H1 (cell line): Measurements from ENCODE around the gene DCAF8. TPM values are rescaled to one million over a fixed set of nuclear protein-coding genes. Genes with fewer than 3 reads are reported as not detected.

Experiments
- CTCF ChIA-PET: fragments of 300-600 bp; sonication (Branson Sonifier 250); formaldehyde crosslinking; loops from one replicate; lab custom pipeline; 2021; ENCODE audit not compliant: partially characterized antibody; lab: Charles Lee
- POLR2A ChIA-PET: fragments of 300-600 bp; sonication (Branson Sonifier 250); formaldehyde crosslinking; loops from one replicate; lab custom pipeline; 2021; ENCODE audit warnings: inconsistent platforms; ENCODE audit not compliant: partially characterized antibody; lab: Charles Lee
- DNase-seq, 2 experiments: peaks; one replicate each; pipeline versions ENCODE4 v3.0.0 to v3.0.0-alpha.2; 2010 to 2022; ENCODE audit warnings: low spot score in 2 of 2, low read depth in 1 of 2, mixed read lengths in 1 of 2
- FAIRE-seq: peaks from 2 replicates; lab custom pipeline; 2011; peaks lifted over from hg19 to GRCh38; lab: Jason Lieb, UNC
- H2AFZ ChIP-seq: 2 replicates; pipeline ENCODE4 v1.8.1; 2012; ENCODE audit warnings: low read length, inconsistent platforms
- H2AK5ac ChIP-seq: 2 replicates; pipeline ENCODE4 v1.6.1; 2013; ENCODE audit warnings: low read depth, low read length
- H2BK120ac ChIP-seq: replicated peaks from 2 replicates; pipeline ENCODE3; 2013; ENCODE audit warnings: low read depth, low read length, inconsistent platforms
- H2BK12ac ChIP-seq: 2 replicates; pipeline ENCODE4 v1.6.1; 2013; ENCODE audit warnings: low read depth, low read length
- H2BK15ac ChIP-seq: 2 replicates; pipeline ENCODE4 v1.6.1; 2013; ENCODE audit warnings: low read length
- H2BK20ac ChIP-seq: 2 replicates; pipeline ENCODE4 v1.6.1; 2013; ENCODE audit warnings: low read length
- H2BK5ac ChIP-seq: 2 replicates; pipeline ENCODE4 v1.6.1; 2013; ENCODE audit warnings: low read depth, low read length
- H3K14ac ChIP-seq: 2 replicates; pipeline ENCODE4 v1.6.1; 2013; ENCODE audit warnings: inconsistent platforms; ENCODE audit not compliant: insufficient read length
- H3K18ac ChIP-seq: 2 replicates; pipeline ENCODE4 v1.6.1; 2013; ENCODE audit warnings: low read length; ENCODE audit errors: extremely low read depth
- H3K23ac ChIP-seq: 2 replicates; pipeline ENCODE4 v1.6.1; 2013; ENCODE audit warnings: inconsistent platforms; ENCODE audit not compliant: insufficient read length
- H3K23me2 ChIP-seq: 2 replicates; pipeline ENCODE4 v1.6.1; 2013; ENCODE audit warnings: low read depth, low read length
- H3K27ac ChIP-seq: 2 replicates; pipeline ENCODE4 v1.6.1; 2011; ENCODE audit warnings: low read depth, low read length, inconsistent platforms
- H3K27me3 ChIP-seq, 4 experiments: replicated peaks in 1 of 4; 1 replicate in 1 of 4; 2 replicates in 3 of 4; pipeline versions ENCODE4 v1.6.1 to v1.8.1; 2011 to 2013; ENCODE audit warnings: low read length in 3 of 4, mild to moderate bottlenecking in 3 of 4, inconsistent platforms in 2 of 4, mixed read lengths in 2 of 4, moderate library complexity in 1 of 4; ENCODE audit not compliant: control insufficient read depth in 3 of 4, insufficient read depth in 3 of 4; ENCODE audit errors: extremely low read depth in 1 of 4
- H3K36me3 ChIP-seq, 4 experiments: 2 replicates each; pipeline versions ENCODE4 v1.6.1 to v1.8.1; 2011 to 2013; ENCODE audit warnings: mild to moderate bottlenecking in 4 of 4, low read length in 3 of 4, moderate library complexity in 2 of 4, control low read depth in 1 of 4, inconsistent platforms in 1 of 4; ENCODE audit not compliant: insufficient read depth in 4 of 4, control insufficient read depth in 2 of 4
- H3K4ac ChIP-seq: replicated peaks from 2 replicates; pipeline ENCODE3; 2013; ENCODE audit warnings: low read length, low read depth, mixed read lengths, inconsistent platforms; ENCODE audit not compliant: insufficient read length
- H3K4me1 ChIP-seq, 4 experiments: replicated peaks in 1 of 4; 1 replicate in 1 of 4; 2 replicates in 3 of 4; pipeline versions ENCODE4 v1.6.1 to v1.8.1; 2011 to 2013; ENCODE audit warnings: low read length in 3 of 4, inconsistent platforms in 2 of 4, mixed read lengths in 1 of 4; ENCODE audit not compliant: insufficient read depth in 4 of 4, control insufficient read depth in 3 of 4
- H3K4me2 ChIP-seq, 2 experiments: 2 replicates each; pipeline versions ENCODE4 v1.6.1 to v1.8.1; 2011 to 2013; ENCODE audit warnings: low read depth in 2 of 2, low read length in 2 of 2, control low read depth in 1 of 2, inconsistent platforms in 1 of 2, mild to moderate bottlenecking in 1 of 2; ENCODE audit not compliant: insufficient read depth in 1 of 2
- H3K4me3 ChIP-seq, 4 experiments: fragments of 200-600, 300-600 bp in 1 of 4; sonication (generic), shearing (Covaris generic), sonication (Bioruptor Twin) in 1 of 4; 2 replicates each; pipeline versions ENCODE4 v1.5.1 to v1.8.1; 2011 to 2016; ENCODE audit warnings: low read length in 4 of 4, low read depth in 3 of 4, control low read depth in 2 of 4, inconsistent platforms in 2 of 4, mild to moderate bottlenecking in 2 of 4, mixed read lengths in 1 of 4, moderate library complexity in 1 of 4; ENCODE audit not compliant: insufficient read depth in 2 of 4; ENCODE audit errors: extremely low read depth in 1 of 4
- H3K56ac ChIP-seq: replicated peaks from 2 replicates; pipeline ENCODE3; 2013; ENCODE audit warnings: low read depth, mild to moderate bottlenecking, mixed read lengths, low read length, inconsistent platforms; ENCODE audit not compliant: insufficient read length
- H3K79me1 ChIP-seq: 2 replicates; pipeline ENCODE4 v1.6.1; 2013; ENCODE audit warnings: low read depth, low read length, control low read depth
- H3K79me2 ChIP-seq, 2 experiments: 2 replicates each; pipeline versions ENCODE4 v1.6.1 to v1.8.1; 2012 to 2013; ENCODE audit warnings: low read length in 2 of 2, mild to moderate bottlenecking in 2 of 2, inconsistent platforms in 1 of 2; ENCODE audit not compliant: insufficient read depth in 2 of 2, control insufficient read depth in 1 of 2
- H3K9ac ChIP-seq, 4 experiments: replicated peaks in 1 of 4; 1 replicate in 1 of 4; 2 replicates in 3 of 4; pipeline versions ENCODE4 v1.6.1 to v1.8.1; 2011 to 2013; ENCODE audit warnings: low read depth in 3 of 4, low read length in 3 of 4, control low read depth in 2 of 4, mild to moderate bottlenecking in 2 of 4, moderate library complexity in 2 of 4, inconsistent platforms in 1 of 4; ENCODE audit errors: extremely low read depth in 1 of 4
- H3K9me3 ChIP-seq, 2 experiments: 2 replicates each; pipeline versions ENCODE4 v1.6.1 to v1.8.1; 2012 to 2013; ENCODE audit warnings: mild to moderate bottlenecking in 2 of 2, moderate library complexity in 2 of 2, control low read depth in 1 of 2, inconsistent platforms in 1 of 2, low read depth in 1 of 2, low read length in 1 of 2, mixed read lengths in 1 of 2; ENCODE audit not compliant: insufficient read depth in 2 of 2
- H4K20me1 ChIP-seq, 2 experiments: replicated peaks in 1 of 2; 2 replicates each; pipeline versions ENCODE3 to v1.8.1; 2011 to 2013; ENCODE audit warnings: inconsistent platforms in 2 of 2, low read length in 2 of 2, mild to moderate bottlenecking in 1 of 2; ENCODE audit not compliant: insufficient read depth in 2 of 2, control insufficient read depth in 1 of 2
- H4K5ac ChIP-seq: 2 replicates; pipeline ENCODE4 v1.6.1; 2013; ENCODE audit warnings: low read length, low read depth, mixed read lengths, inconsistent platforms; ENCODE audit not compliant: insufficient read length
- H4K8ac ChIP-seq: 2 replicates; pipeline ENCODE4 v1.8.0; 2013; ENCODE audit warnings: mild to moderate bottlenecking, moderate library complexity, low read length, inconsistent platforms; ENCODE audit not compliant: insufficient read depth; ENCODE audit errors: extremely low read depth
- H4K91ac ChIP-seq: replicated peaks from 2 replicates; pipeline ENCODE3; 2013; ENCODE audit warnings: low read length, mixed read lengths, inconsistent platforms; ENCODE audit not compliant: insufficient read length
- BCL11A ChIP-seq, 2 experiments: IDR thresholded peaks; one replicate each; pipeline ENCODE4 v1.6.1; 2011; ENCODE audit warnings: low read depth in 2 of 2, low read length in 2 of 2, mild to moderate bottlenecking in 2 of 2
- CTBP2 ChIP-seq: IDR thresholded peaks from 2 replicates; pipeline ENCODE4 v1.7.0; 2011; ENCODE audit warnings: borderline replicate concordance, mild to moderate bottlenecking, moderate library complexity, mixed read lengths, low read length; ENCODE audit not compliant: insufficient read depth, insufficient read length
- EGR1 ChIP-seq: IDR thresholded peaks from 2 replicates; pipeline ENCODE4 v1.6.1; 2011; ENCODE audit warnings: low read depth, low read length, borderline replicate concordance
- EZH2 ChIP-seq: fragments of 200-600 bp; sonication (generic); IDR thresholded peaks from 2 replicates; pipeline ENCODE4 v1.7.1; 2012; ENCODE audit warnings: low read depth, mild to moderate bottlenecking, moderate library complexity, low read length, inconsistent platforms; ENCODE audit not compliant: severe bottlenecking
- GTF2F1 ChIP-seq: IDR thresholded peaks from 2 replicates; pipeline ENCODE4 v1.6.1; 2012; ENCODE audit warnings: low read depth, low read length, improper control_type of control experiment, borderline replicate concordance
- POLR2A ChIP-seq, 2 experiments: IDR thresholded peaks; 1 replicate in 1 of 2; 2 replicates in 1 of 2; pipeline ENCODE4 v1.6.1; 2011; ENCODE audit warnings: low read depth in 2 of 2, low read length in 2 of 2, mild to moderate bottlenecking in 2 of 2; ENCODE audit errors: control extremely low read depth in 1 of 2
- SP2 ChIP-seq: IDR thresholded peaks from 2 replicates; pipeline ENCODE4 v1.6.1; 2012; ENCODE audit warnings: mild to moderate bottlenecking, low read length, inconsistent platforms
- TEAD4 ChIP-seq: IDR thresholded peaks from 2 replicates; pipeline ENCODE4 v1.6.1; 2012; ENCODE audit warnings: low read depth, low read length, inconsistent platforms, mixed read lengths
- WGBS, 2 experiments: shearing (Covaris generic) in 1 of 2; methylation state at CpG; one replicate each; pipeline versions ENCODE4 v1.1.6 to v1.1.7; 2013 to 2015; ENCODE audit warnings: low lambda C conversion rate in 2 of 2, mixed read lengths in 2 of 2, inconsistent platforms in 1 of 2, low coverage in 1 of 2, missing lambda C conversion rate in 1 of 2; ENCODE audit not compliant: insufficient replicate concordance in 2 of 2, insufficient coverage in 1 of 2, insufficient read length in 1 of 2; ENCODE audit errors: extremely low coverage in 1 of 2, missing lambda C conversion rate in 1 of 2; 5-methylcytosine and 5-hydroxymethylcytosine counted together
- polyA plus RNA-seq, 7 experiments: library from polyadenylated mRNA; depleted of rRNA in 3 of 7; stranded (reverse) in 5 of 7; unstranded in 2 of 7; fragments of >200 nt in 5 of 7; fragments of 200-250 nt in 2 of 7; gene quantifications; 1 replicate in 5 of 7; 2 replicates in 1 of 7; 4 replicates in 1 of 7; pipeline versions ENCODE4 v1.2.1 to v1.2.3, GENCODE V29; 2011 to 2013; ENCODE audit warnings: missing spikeins in 2 of 7, mixed read lengths in 2 of 7
- total RNA-seq: library from RNA; stranded (reverse); fragmentation: NEBNext Ultra II Directional; extraction: Animal tissue kit (Norgen Biotek cat#: 25700); gene quantifications from 2 replicates; pipeline ENCODE4 v1.2.1, GENCODE V29; 2021

DCAF8 gene
- total and polyA plus RNA-seq, 2 of the 8 experiments (the other 6 are each of a cell fraction or from before 2014, with no cell fraction given) = 68.2 to 110 TPM

- Histone ChIP-seq H3K23me2 (no peaks in the 10 kb centered on the region; the same call in 1 of the 2 replicates), H3K18ac (no peak overlapping the region), H2BK15ac (no peak overlapping the region), H4K91ac (no peak overlapping the region), H3K23ac (no peak overlapping the region), H3K4me3 (no peak overlapping the region), H2AFZ (peak overlapping the region; percentile 70), H2BK20ac (no peak overlapping the region), H2AK5ac (no peak overlapping the region), H4K20me1 (no peaks in the 10 kb centered on the region), H3K56ac (no peak overlapping the region), H3K4me1 (peaks cover 0 to 11% (median 3%) of the 10 kb centered on the region in 4 experiments; a peak in 6 of 7 replicates), H3K79me1 (no peaks in the 10 kb centered on the region), H3K9ac (no peak overlapping the region), H3K14ac (no peak overlapping the region), H2BK120ac (no peak overlapping the region), H3K9me3 (no peaks in the 10 kb centered on the region), H2BK12ac (no peak overlapping the region), H3K27ac (no peak overlapping the region), H2BK5ac (peak overlapping the region; percentile 21; the same call in 1 of the 2 replicates), H3K79me2 (no peaks in the 10 kb centered on the region), H3K36me3 (no peaks in the 10 kb centered on the region), H3K4me2 (no peak overlapping the region), H3K4ac (no peak overlapping the region), H3K27me3 (peaks cover 0 to 2% (median 0%) of the 10 kb centered on the region in 4 experiments; a peak in 1 of 7 replicates), H4K5ac (no peak overlapping the region), H4K8ac (no peak overlapping the region)
- TF ChIP-seq SP2 (no peak), EZH2 (no peak), BCL11A (IDR thresholded peaks at IDR 0.05; ENCODE audit: low read depth in 2 of 2, low read length in 2 of 2) (no peak), TEAD4 (no peak), GTF2F1 (no peak), EGR1 (no peak), POLR2A (IDR thresholded peaks at IDR 0.05; ENCODE audit: control extremely low read depth in 1 of 2, low read depth in 2 of 2, low read length in 2 of 2) (no peak), CTBP2 (no peak)
- DNase-seq = no peak
- 93% methylated on average over 2 of the region's 2 CpGs; no CpG with 5 or more reads in 1 of the 2 experiments for WGBS, 2 experiments
- CTCF ChIA-PET = interaction anchor here (0.8 to 1.1 kb wide), 4 partner anchors 9 to 43 kb away, joined by 3 to 6 read pairs (median 4); no protein-coding TSS in a partner anchor
- POLR2A ChIA-PET = interaction anchor here (0.9 to 1.6 kb wide), 3 partner anchors 15 to 29 kb away, joined by 3 read pairs; no protein-coding TSS in a partner anchor
- no peak for FAIRE-seq
These were observed 85.1 kb downstream of the DCAF8 start for GRCh38 chr1:160177231-160177630.
